Peyer's patch (tissue), 4 donors: Measurements from ENCODE around the gene KASH5. TPM values are rescaled to one million over a fixed set of nuclear protein-coding genes. Genes with fewer than 3 reads are reported as not detected.

Experiments used
- DNase-seq, 3 donors: peaks; one replicate each; pipeline ENCODE4 v3.0.0-alpha.2; 2017 to 2019
- H3K27ac ChIP-seq, 4 donors: fragments of 200-600 bp; sonication (generic); one replicate each; pipeline ENCODE4 v1.5.1; 2016 to 2019
- H3K27me3 ChIP-seq, 2 donors: fragments of 200-600 bp; sonication (generic); one replicate each; pipeline ENCODE4 v1.5.1; 2019
- H3K36me3 ChIP-seq, 3 donors: fragments of 200-600 bp; sonication (generic); one replicate each; pipeline ENCODE4 v1.5.1; 2016 to 2019
- H3K4me1 ChIP-seq, 4 donors: fragments of 200-600 bp; sonication (generic); one replicate each; pipeline ENCODE4 v1.5.1; 2016 to 2019
- H3K4me3 ChIP-seq, 4 donors: fragments of 200-600 bp; sonication (generic); 1 replicate in 3 of 4; 2 replicates in 1 of 4; pipeline ENCODE4 v1.5.1; 2016 to 2019; ENCODE audit warnings: mild to moderate bottlenecking in 1 of 4
- H3K9me3 ChIP-seq, 4 donors: fragments of 200-600 bp; sonication (generic); one replicate each; pipeline ENCODE4 v1.5.1; 2016 to 2019; ENCODE audit warnings: mild to moderate bottlenecking in 1 of 4
- CTCF ChIP-seq, 6 experiments: fragments of 450-650 bp in 4 of 6; fragments of 200-600 bp in 2 of 6; sonication (generic) in 1 of 6; IDR thresholded peaks; one replicate each; pipeline ENCODE4 v1.5.1; 2017 to 2019; ENCODE audit warnings: antibody characterized with exemption in 6 of 6, mild to moderate bottlenecking in 3 of 6, moderate library complexity in 1 of 6
- POLR2A ChIP-seq, 2 donors: fragments of 450-650 bp; IDR thresholded peaks; one replicate each; pipeline ENCODE4 v1.5.1; 2017; ENCODE audit warnings: antibody characterized with exemption in 2 of 2, mild to moderate bottlenecking in 2 of 2, moderate library complexity in 2 of 2
- total RNA-seq, 4 donors: library from RNA; depleted of rRNA; stranded (reverse); fragments of >200 nt; gene quantifications; one replicate each; pipeline ENCODE4 v1.1.0, GENCODE V29; 2016

KASH5 gene
- not detected for total RNA-seq

GRCh38 chr19:49387936-49388372 lies at the start of gene KASH5:
KASH5 (plus strand) TSS chr19:49388249; CDS start chr19:49390884, 2,635 bp downstream.
- DNase-seq: peak; percentile 82 to 89 (median 82)
- no peaks in the 10 kb centered on the region for H3K9me3 ChIP-seq
- TF ChIP-seq POLR2A (IDR thresholded peaks at IDR 0.05): no peak
- H3K4me1 ChIP-seq: peaks cover 0 to 6% (median 2%) of the 10 kb centered on the region in 4 donors
- no peaks in the 10 kb centered on the region for H3K27me3 ChIP-seq
- H3K27ac ChIP-seq: peak within 1 kb of the TSS in 2 of 4 donors; percentile 46 to 65
- no peaks in the 10 kb centered on the region for H3K36me3 ChIP-seq
- H3K4me3 ChIP-seq: peak within 1 kb of the TSS in 3 of 4 donors; percentile 25 to 37 (median 35)

- peak overlapping the region in 3 of 4 donors; percentile 45 to 86 (median 79) for H3K27ac ChIP-seq
- no peaks in the 10 kb centered on the region for H3K27me3 ChIP-seq
These were observed 49.3 kb upstream of the KASH5 start for GRCh38 chr19:49338691-49339300.

GRCh38 chr19:49339301-49340068 lies 48.6 kb upstream of the KASH5 start:
- TF ChIP-seq POLR2A (IDR thresholded peaks at IDR 0.05) (no peak), CTCF (IDR thresholded peaks at IDR 0.05) (no peak)
- peak overlapping the region; percentile 61 to 86 (median 78) for H3K27ac ChIP-seq

More at GRCh38 chr19:49338691-49339300, 49.3 kb upstream of the KASH5 start:
- TF ChIP-seq POLR2A (IDR thresholded peaks at IDR 0.05) (no peak), CTCF (IDR thresholded peaks at IDR 0.05) (no peak)
- peak; percentile 64 to 88 (median 85) for DNase-seq
- peaks cover 0 to 35% (median 23%) of the 10 kb centered on the region in 4 donors for H3K4me1 ChIP-seq
- H3K4me3 ChIP-seq: peak overlapping the region; percentile 10 to 38 (median 34)
- no peaks in the 10 kb centered on the region for H3K36me3 ChIP-seq
- no peaks in the 10 kb centered on the region for H3K9me3 ChIP-seq

GRCh38 chr19:49340069-49340864 lies 47.8 kb upstream of the KASH5 start:
- Histone ChIP-seq H3K36me3 (peaks cover 0 to 6% (median 0%) of the 10 kb centered on the region in 3 donors), H3K27ac (peak overlapping the region; percentile 61 to 86 (median 78)), H3K4me3 (peak overlapping the region; percentile 7 to 38 (median 34)), H3K27me3 (no peaks in the 10 kb centered on the region), H3K4me1 (peaks cover 0 to 29% (median 23%) of the 10 kb centered on the region in 4 donors), H3K9me3 (no peaks in the 10 kb centered on the region)
- TF ChIP-seq CTCF (IDR thresholded peaks at IDR 0.05): no peak
- TF ChIP-seq POLR2A (IDR thresholded peaks at IDR 0.05): no peak
- DNase-seq: peak; percentile 72 to 96 (median 95)

More at GRCh38 chr19:49339301-49340068, 48.6 kb upstream of the KASH5 start:
- Histone ChIP-seq H3K9me3 (no peaks in the 10 kb centered on the region), H3K4me1 (peaks cover 0 to 29% (median 23%) of the 10 kb centered on the region in 4 donors), H3K4me3 (peak overlapping the region; percentile 10 to 38 (median 34)), H3K36me3 (peaks cover 0 to 2% (median 0%) of the 10 kb centered on the region in 3 donors), H3K27me3 (no peaks in the 10 kb centered on the region)
- peak; percentile 46 to 81 (median 75) for DNase-seq

- peak in 2 of 3 donors; percentile 39 to 46 for DNase-seq
- H3K4me1 ChIP-seq: peaks cover 0 to 29% (median 23%) of the 10 kb centered on the region in 4 donors
- no peaks in the 10 kb centered on the region for H3K9me3 ChIP-seq
- peak overlapping the region; percentile 14 to 86 (median 78) for H3K27ac ChIP-seq
- H3K27me3 ChIP-seq: no peaks in the 10 kb centered on the region
- H3K36me3 ChIP-seq: peaks cover 0 to 6% (median 0%) of the 10 kb centered on the region in 3 donors
- TF ChIP-seq CTCF (IDR thresholded peaks at IDR 0.05): no peak
- TF ChIP-seq POLR2A (IDR thresholded peaks at IDR 0.05): no peak
- no peak overlapping the region for H3K4me3 ChIP-seq
These were observed 47.0 kb upstream of the KASH5 start for GRCh38 chr19:49340865-49341718.
